ENCODE measurements around the gene THPO.

Gene THPO

GRCh38 chr3:184368586-184369183, 9.3 kb downstream of the THPO start:
- no peak for TF ChIP-seq SIN3A (IDR thresholded peaks at IDR 0.05; ENCODE audit: borderline replicate concordance, insufficient read depth, low read length)
- no peak for TF ChIP-seq TAF1 (IDR thresholded peaks at IDR 0.05; ENCODE audit: borderline replicate concordance, insufficient read depth, low read length)
- no peak for TF ChIP-seq REST (IDR thresholded peaks at IDR 0.05; ENCODE audit: insufficient read depth in 1 of 2, low read depth in 2 of 2, low read length in 2 of 2)
- TF ChIP-seq FOXP2 (optimal IDR thresholded peaks at IDR 0.05; ENCODE audit: borderline replicate concordance, extremely low read depth, extremely low read length, insufficient read depth), result no peak
- no peak for TF ChIP-seq POLR2AphosphoS5 (IDR thresholded peaks at IDR 0.05; ENCODE audit: low read depth, low read length)

GRCh38 chr3:184368116-184368515, 9.9 kb downstream of the THPO start:
- TF ChIP-seq SIN3A (IDR thresholded peaks at IDR 0.05; ENCODE audit: borderline replicate concordance, insufficient read depth, low read length), result no peak
- TF ChIP-seq TAF1 (IDR thresholded peaks at IDR 0.05; ENCODE audit: borderline replicate concordance, insufficient read depth, low read length), result no peak
- no peak for TF ChIP-seq POLR2AphosphoS5 (IDR thresholded peaks at IDR 0.05; ENCODE audit: low read depth, low read length)
- no peak for TF ChIP-seq FOXP2 (optimal IDR thresholded peaks at IDR 0.05; ENCODE audit: borderline replicate concordance, extremely low read depth, extremely low read length, insufficient read depth)
- TF ChIP-seq REST (IDR thresholded peaks at IDR 0.05; ENCODE audit: insufficient read depth in 1 of 2, low read depth in 2 of 2, low read length in 2 of 2), result no peak

- TF ChIP-seq POLR2AphosphoS5 (IDR thresholded peaks at IDR 0.05; ENCODE audit: low read depth, low read length) (no peak), REST (IDR thresholded peaks at IDR 0.05; ENCODE audit: insufficient read depth in 1 of 2, low read depth in 2 of 2, low read length in 2 of 2) (no peak), TAF1 (IDR thresholded peaks at IDR 0.05; ENCODE audit: borderline replicate concordance, insufficient read depth, low read length) (no peak), FOXP2 (optimal IDR thresholded peaks at IDR 0.05; ENCODE audit: borderline replicate concordance, extremely low read depth, extremely low read length, insufficient read depth) (no peak), SIN3A (IDR thresholded peaks at IDR 0.05; ENCODE audit: borderline replicate concordance, insufficient read depth, low read length) (no peak)
These were observed 11.3 kb downstream of the THPO start for GRCh38 chr3:184366619-184367289.

GRCh38 chr3:184362668-184363546, 15.1 kb downstream of the THPO start:
- TF ChIP-seq TAF1 (IDR thresholded peaks at IDR 0.05; ENCODE audit: borderline replicate concordance, insufficient read depth, low read length), result peak; percentile 59; the same call in 1 of the 2 replicates
- peak; percentile 65 for TF ChIP-seq POLR2AphosphoS5 (IDR thresholded peaks at IDR 0.05; ENCODE audit: low read depth, low read length)
- TF ChIP-seq FOXP2 (optimal IDR thresholded peaks at IDR 0.05; ENCODE audit: borderline replicate concordance, extremely low read depth, extremely low read length, insufficient read depth), result no peak
- TF ChIP-seq SIN3A (IDR thresholded peaks at IDR 0.05; ENCODE audit: borderline replicate concordance, insufficient read depth, low read length), result no peak
- no peak for TF ChIP-seq REST (IDR thresholded peaks at IDR 0.05; ENCODE audit: insufficient read depth in 1 of 2, low read depth in 2 of 2, low read length in 2 of 2)

Data from PFSK-1 (cell line).